IPS-18a (cell line): ENCODE data around the gene SREBF1.

Source experiments
- H3K27ac ChIP-seq: one replicate; pipeline ENCODE4 v1.5.1; 2013; ENCODE audit warnings: low read length
- H3K27me3 ChIP-seq: one replicate; pipeline ENCODE4 v1.6.1; 2013; ENCODE audit warnings: mild to moderate bottlenecking, low read length; ENCODE audit not compliant: control insufficient read depth, insufficient read depth
- H3K36me3 ChIP-seq: one replicate; pipeline ENCODE4 v1.6.1; 2013; ENCODE audit warnings: low read depth, low read length; ENCODE audit not compliant: control insufficient read depth
- H3K4me1 ChIP-seq: one replicate; pipeline ENCODE4 v1.6.1; 2013; ENCODE audit warnings: low read depth, low read length; ENCODE audit not compliant: control insufficient read depth
- H3K4me3 ChIP-seq: one replicate; pipeline ENCODE4 v1.5.1; 2013; ENCODE audit warnings: low read length
- H3K9ac ChIP-seq: one replicate; pipeline ENCODE4 v1.6.1; 2013; ENCODE audit warnings: mild to moderate bottlenecking, low read length, moderate library complexity
- H3K9me3 ChIP-seq: one replicate; pipeline ENCODE4 v1.6.1; 2013; ENCODE audit warnings: low read depth, low read length; ENCODE audit not compliant: control insufficient read depth

The SREBF1 gene

GRCh38 chr17:17771498-17772201 lies 65.1 kb downstream of the SREBF1 start:
- no peaks in the 10 kb centered on the region for H3K4me1 ChIP-seq
- H3K9ac ChIP-seq = no peak overlapping the region
- H3K36me3 ChIP-seq = no peaks in the 10 kb centered on the region
- no peak overlapping the region for H3K4me3 ChIP-seq
- H3K27ac ChIP-seq = no peak overlapping the region
- no peaks in the 10 kb centered on the region for H3K9me3 ChIP-seq
- H3K27me3 ChIP-seq = no peaks in the 10 kb centered on the region

- no peaks in the 10 kb centered on the region for H3K4me1 ChIP-seq
- H3K9me3 ChIP-seq = no peaks in the 10 kb centered on the region
- H3K4me3 ChIP-seq = no peak overlapping the region
- H3K27me3 ChIP-seq = no peaks in the 10 kb centered on the region
- H3K27ac ChIP-seq = no peak overlapping the region
- no peaks in the 10 kb centered on the region for H3K36me3 ChIP-seq
- H3K9ac ChIP-seq = no peak overlapping the region
These were observed 66.1 kb downstream of the SREBF1 start for GRCh38 chr17:17770632-17771044.

- H3K27ac ChIP-seq = no peak overlapping the region
- H3K27me3 ChIP-seq = no peaks in the 10 kb centered on the region
- H3K36me3 ChIP-seq = no peaks in the 10 kb centered on the region
- no peaks in the 10 kb centered on the region for H3K9me3 ChIP-seq
- H3K9ac ChIP-seq = no peak overlapping the region
- no peaks in the 10 kb centered on the region for H3K4me1 ChIP-seq
- no peak overlapping the region for H3K4me3 ChIP-seq
These were observed 66.7 kb downstream of the SREBF1 start for GRCh38 chr17:17769869-17770631.

- Histone ChIP-seq H3K9ac (no peak overlapping the region), H3K27ac (no peak overlapping the region), H3K36me3 (no peaks in the 10 kb centered on the region)
These were observed 68.2 kb downstream of the SREBF1 start for GRCh38 chr17:17768424-17769088.

GRCh38 chr17:17767887-17768418 lies 68.8 kb downstream of the SREBF1 start:
- H3K9ac ChIP-seq = no peak overlapping the region
- no peak overlapping the region for H3K27ac ChIP-seq
- no peaks in the 10 kb centered on the region for H3K36me3 ChIP-seq
- H3K27me3 ChIP-seq = no peaks in the 10 kb centered on the region
- H3K9me3 ChIP-seq = no peaks in the 10 kb centered on the region
- peaks cover under 1% of the 10 kb centered on the region for H3K4me1 ChIP-seq
- H3K4me3 ChIP-seq = no peak overlapping the region

More at GRCh38 chr17:17768424-17769088, 68.2 kb downstream of the SREBF1 start:
- Histone ChIP-seq H3K9me3 (no peaks in the 10 kb centered on the region), H3K4me1 (no peaks in the 10 kb centered on the region), H3K27me3 (no peaks in the 10 kb centered on the region), H3K4me3 (no peak overlapping the region)

GRCh38 chr17:17767154-17767869 lies 69.5 kb downstream of the SREBF1 start:
- Histone ChIP-seq H3K9me3 (no peaks in the 10 kb centered on the region), H3K4me3 (no peak overlapping the region), H3K4me1 (peaks cover 5% of the 10 kb centered on the region), H3K27ac (no peak overlapping the region), H3K27me3 (no peaks in the 10 kb centered on the region), H3K36me3 (no peaks in the 10 kb centered on the region), H3K9ac (no peak overlapping the region)

GRCh38 chr17:17766744-17767120 lies 70.1 kb downstream of the SREBF1 start:
- Histone ChIP-seq H3K4me1 (peaks cover 5% of the 10 kb centered on the region), H3K4me3 (no peak overlapping the region), H3K9me3 (no peaks in the 10 kb centered on the region), H3K9ac (no peak overlapping the region), H3K27me3 (no peaks in the 10 kb centered on the region), H3K27ac (no peak overlapping the region), H3K36me3 (no peaks in the 10 kb centered on the region)

- H3K9me3 ChIP-seq = no peaks in the 10 kb centered on the region
- no peak overlapping the region for H3K4me3 ChIP-seq
- no peak overlapping the region for H3K9ac ChIP-seq
- no peaks in the 10 kb centered on the region for H3K36me3 ChIP-seq
- H3K4me1 ChIP-seq = peaks cover 5% of the 10 kb centered on the region
- no peak overlapping the region for H3K27ac ChIP-seq
- H3K27me3 ChIP-seq = no peaks in the 10 kb centered on the region
These were observed 70.6 kb downstream of the SREBF1 start for GRCh38 chr17:17766077-17766743.

- H3K9me3 ChIP-seq = no peaks in the 10 kb centered on the region
- peaks cover 5% of the 10 kb centered on the region for H3K4me1 ChIP-seq
- H3K27me3 ChIP-seq = no peaks in the 10 kb centered on the region
- no peak overlapping the region for H3K27ac ChIP-seq
- H3K4me3 ChIP-seq = no peak overlapping the region
- no peak overlapping the region for H3K9ac ChIP-seq
- no peaks in the 10 kb centered on the region for H3K36me3 ChIP-seq
These were observed 71.3 kb downstream of the SREBF1 start for GRCh38 chr17:17765359-17766076.

- H3K9me3 ChIP-seq = no peaks in the 10 kb centered on the region
- no peaks in the 10 kb centered on the region for H3K36me3 ChIP-seq
- H3K27ac ChIP-seq = no peak overlapping the region
- no peak overlapping the region for H3K4me3 ChIP-seq
- no peaks in the 10 kb centered on the region for H3K27me3 ChIP-seq
- H3K9ac ChIP-seq = no peak overlapping the region
- peaks cover 5% of the 10 kb centered on the region for H3K4me1 ChIP-seq
These were observed 73.1 kb downstream of the SREBF1 start for GRCh38 chr17:17763734-17764133.
